ENCODE measurements around the gene GARNL3. TPM values are rescaled to one million over a fixed set of nuclear protein-coding genes. Genes with fewer than 3 reads are reported as not detected.

The GARNL3 gene
- total RNA-seq, 4 donors from 2014 or later: 4.7 to 29.3 (median 11.3) TPM

DNA sequence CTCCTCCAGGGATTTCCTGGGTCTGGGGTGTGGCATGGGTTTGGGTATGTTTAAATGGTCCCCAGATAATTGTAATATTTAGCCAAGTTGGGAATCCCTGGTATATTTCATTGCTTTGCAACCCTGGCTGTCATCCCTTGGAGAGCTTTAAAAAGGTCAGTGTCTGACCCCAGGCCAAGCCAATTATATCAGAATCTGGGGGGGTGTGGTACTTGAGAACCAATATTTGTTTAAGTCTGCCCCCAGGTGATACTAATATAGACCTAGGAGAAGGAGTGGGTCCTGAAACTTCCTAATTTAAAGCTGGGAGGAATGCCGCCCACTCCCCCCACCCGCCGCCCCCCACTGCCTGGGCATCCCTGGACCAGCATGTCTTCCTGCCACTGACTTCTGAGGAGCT is 94.2 kb downstream of the GARNL3 start:
- Histone ChIP-seq H3K36me3 (peaks cover 0 to 57% of the 10 kb centered on the region in 2 donors), H3K9me3 (no peaks in the 10 kb centered on the region), H3K4me3 (no peak overlapping the region), H3K27ac (peak overlapping the region in 2 of 4 donors; percentile 26 to 70), H3K4me1 (peaks cover 0 to 26% (median 0%) of the 10 kb centered on the region in 3 donors), H3K27me3 (no peaks in the 10 kb centered on the region)
- TF ChIP-seq POLR2AphosphoS5 (IDR thresholded peaks at IDR 0.05) (no peak), EP300 (IDR thresholded peaks at IDR 0.05) (no peak)
- no CpG with 5 or more reads among the region's 3 CpGs for WGBS, 2 donors (ENCODE audit: low coverage in 1 of 2)
- no peak for ATAC-seq

DNA sequence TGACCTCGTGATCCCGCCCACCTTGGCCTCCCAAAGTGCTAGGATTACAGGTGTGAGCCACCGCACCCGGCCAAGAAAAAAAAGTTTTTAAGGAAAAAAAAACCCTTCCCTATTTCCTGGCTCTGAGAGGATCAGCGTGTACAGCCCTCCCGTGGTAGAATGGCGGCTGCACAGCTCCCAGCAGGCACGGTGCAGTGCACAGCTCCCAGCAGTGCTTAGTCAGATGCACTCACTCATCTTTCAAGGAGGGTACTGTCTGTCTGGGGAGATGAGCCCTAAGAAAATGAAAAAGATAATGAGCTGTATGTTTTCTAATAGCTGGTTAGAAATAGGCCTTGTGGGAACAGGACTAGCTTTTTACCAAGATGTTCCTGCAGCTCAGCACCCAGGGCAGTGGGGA is 95.7 kb downstream of the GARNL3 start:
- TF ChIP-seq, protein P1, sequence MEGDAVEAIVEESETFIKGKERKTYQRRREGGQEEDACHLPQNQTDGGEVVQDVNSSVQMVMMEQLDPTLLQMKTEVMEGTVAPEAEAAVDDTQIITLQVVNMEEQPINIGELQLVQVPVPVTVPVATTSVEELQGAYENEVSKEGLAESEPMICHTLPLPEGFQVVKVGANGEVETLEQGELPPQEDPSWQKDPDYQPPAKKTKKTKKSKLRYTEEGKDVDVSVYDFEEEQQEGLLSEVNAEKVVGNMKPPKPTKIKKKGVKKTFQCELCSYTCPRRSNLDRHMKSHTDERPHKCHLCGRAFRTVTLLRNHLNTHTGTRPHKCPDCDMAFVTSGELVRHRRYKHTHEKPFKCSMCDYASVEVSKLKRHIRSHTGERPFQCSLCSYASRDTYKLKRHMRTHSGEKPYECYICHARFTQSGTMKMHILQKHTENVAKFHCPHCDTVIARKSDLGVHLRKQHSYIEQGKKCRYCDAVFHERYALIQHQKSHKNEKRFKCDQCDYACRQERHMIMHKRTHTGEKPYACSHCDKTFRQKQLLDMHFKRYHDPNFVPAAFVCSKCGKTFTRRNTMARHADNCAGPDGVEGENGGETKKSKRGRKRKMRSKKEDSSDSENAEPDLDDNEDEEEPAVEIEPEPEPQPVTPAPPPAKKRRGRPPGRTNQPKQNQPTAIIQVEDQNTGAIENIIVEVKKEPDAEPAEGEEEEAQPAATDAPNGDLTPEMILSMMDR (IDR thresholded peaks at IDR 0.05): peak in 1 of 4 experiments; percentile 14
- no peak for TF ChIP-seq EP300 (IDR thresholded peaks at IDR 0.05)
- no peak for TF ChIP-seq POLR2AphosphoS5 (IDR thresholded peaks at IDR 0.05)
- TF ChIP-seq POLR2A (IDR thresholded peaks at IDR 0.05): no peak
- no peak overlapping the region for H3K4me3 ChIP-seq
- peaks cover 0 to 26% (median 0%) of the 10 kb centered on the region in 3 donors for H3K4me1 ChIP-seq
- H3K27me3 ChIP-seq: no peaks in the 10 kb centered on the region
- ATAC-seq: no peak
- no peaks in the 10 kb centered on the region for H3K9me3 ChIP-seq
- H3K36me3 ChIP-seq: peaks cover 0 to 58% of the 10 kb centered on the region in 2 donors
- H3K27ac ChIP-seq: peak overlapping the region in 1 of 4 donors; percentile 70
- 79% methylated on average over 6 of the region's 8 CpGs; no CpG with 5 or more reads in 1 of the 2 donors for WGBS, 2 donors (ENCODE audit: low coverage in 1 of 2)

DNA sequence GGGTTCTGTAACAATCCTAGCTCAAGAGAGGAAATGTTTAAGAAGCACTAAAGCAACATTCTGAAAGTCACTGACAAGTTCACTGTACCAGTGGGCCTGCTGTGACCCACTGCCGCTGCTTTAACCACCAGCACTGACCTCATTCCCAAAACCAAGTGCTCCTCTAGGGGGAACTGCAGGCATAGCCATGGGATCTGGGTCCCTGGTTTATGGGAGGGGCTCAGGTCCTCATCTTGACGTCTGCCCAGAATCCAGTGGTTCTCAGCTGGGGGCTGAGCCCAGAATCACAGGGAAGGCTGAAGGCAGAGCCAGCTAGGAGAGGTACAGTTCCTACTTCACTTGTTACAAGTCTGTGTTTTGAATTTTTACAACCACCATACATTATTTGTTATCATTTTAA is 96.3 kb downstream of the GARNL3 start:
- Histone ChIP-seq H3K4me1 (peaks cover 0 to 26% (median 0%) of the 10 kb centered on the region in 3 donors), H3K27me3 (no peaks in the 10 kb centered on the region), H3K9me3 (no peaks in the 10 kb centered on the region), H3K4me3 (no peak overlapping the region), H3K36me3 (peaks cover 0 to 58% of the 10 kb centered on the region in 2 donors), H3K27ac (no peak overlapping the region)
- TF ChIP-seq, protein P1 (IDR thresholded peaks at IDR 0.05): peak in 1 of 4 experiments; percentile 11
- TF ChIP-seq EP300 (IDR thresholded peaks at IDR 0.05): no peak
- ATAC-seq: no peak
- WGBS, 2 donors (ENCODE audit: low coverage in 1 of 2): 0 to 50% methylated on average over 1 to 2 of the region's 2 CpGs

- no peak overlapping the region for H3K4me3 ChIP-seq
- H3K9me3 ChIP-seq: no peaks in the 10 kb centered on the region
- H3K27me3 ChIP-seq: no peaks in the 10 kb centered on the region
- peaks cover 0 to 52% of the 10 kb centered on the region in 2 donors for H3K36me3 ChIP-seq
- TF ChIP-seq, protein P1 (IDR thresholded peaks at IDR 0.05): no peak
- no peak for TF ChIP-seq EP300 (IDR thresholded peaks at IDR 0.05)
- TF ChIP-seq POLR2AphosphoS5 (IDR thresholded peaks at IDR 0.05): no peak
- TF ChIP-seq POLR2A (IDR thresholded peaks at IDR 0.05): no peak
- WGBS, 2 donors (ENCODE audit: low coverage in 1 of 2): 85 to 94% methylated on average over 3 of the region's 3 CpGs
- H3K27ac ChIP-seq: no peak overlapping the region
- peaks cover 0 to 26% (median 0%) of the 10 kb centered on the region in 3 donors for H3K4me1 ChIP-seq
- no peak for ATAC-seq
Observed at GRCh38 chr9:127361561-127361960, 97.0 kb downstream of the GARNL3 start.

DNA sequence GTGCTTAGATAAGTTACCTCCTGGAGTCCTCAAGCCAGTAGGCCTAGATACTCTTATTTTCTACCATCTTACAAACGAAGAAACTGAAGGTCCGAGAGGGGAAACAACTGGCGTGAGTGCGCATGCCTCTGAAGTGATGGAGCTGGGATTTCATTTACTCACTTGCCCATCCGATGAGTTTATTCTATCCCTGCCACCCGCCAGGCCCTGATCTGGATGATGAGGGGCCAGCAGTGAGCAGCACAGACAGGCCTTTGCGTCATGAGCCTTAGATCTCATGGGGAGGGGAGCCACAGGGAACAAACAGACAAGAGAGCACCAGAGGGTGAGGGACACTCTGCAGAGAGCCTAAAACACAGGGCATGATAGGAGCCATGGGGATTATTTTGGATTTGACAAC is 98.3 kb downstream of the GARNL3 start:
- no peaks in the 10 kb centered on the region for H3K27me3 ChIP-seq
- no peaks in the 10 kb centered on the region for H3K9me3 ChIP-seq
- no peak overlapping the region for H3K4me3 ChIP-seq
- peaks cover 0 to 39% of the 10 kb centered on the region in 2 donors for H3K36me3 ChIP-seq
- TF ChIP-seq, protein P1 (IDR thresholded peaks at IDR 0.05): no peak
- TF ChIP-seq POLR2A (IDR thresholded peaks at IDR 0.05) (no peak), EP300 (IDR thresholded peaks at IDR 0.05) (no peak), POLR2AphosphoS5 (IDR thresholded peaks at IDR 0.05) (no peak)
- ATAC-seq: no peak
- H3K27ac ChIP-seq: no peak overlapping the region
- peaks cover 0 to 26% (median 0%) of the 10 kb centered on the region in 3 donors for H3K4me1 ChIP-seq
- WGBS, 2 donors (ENCODE audit: low coverage in 1 of 2): 93% methylated on average over 5 of the region's 7 CpGs; no CpG with 5 or more reads in 1 of the 2 donors

Data from gastroesophageal sphincter (tissue), 4 donors.